ENCODE measurements around the gene MAU2. TPM values are rescaled to one million over a fixed set of nuclear protein-coding genes. Genes with fewer than 3 reads are reported as not detected.

The MAU2 gene
- total RNA-seq, 2 donors from 2014 or later, result 64.1 to 64.3 TPM

DNA sequence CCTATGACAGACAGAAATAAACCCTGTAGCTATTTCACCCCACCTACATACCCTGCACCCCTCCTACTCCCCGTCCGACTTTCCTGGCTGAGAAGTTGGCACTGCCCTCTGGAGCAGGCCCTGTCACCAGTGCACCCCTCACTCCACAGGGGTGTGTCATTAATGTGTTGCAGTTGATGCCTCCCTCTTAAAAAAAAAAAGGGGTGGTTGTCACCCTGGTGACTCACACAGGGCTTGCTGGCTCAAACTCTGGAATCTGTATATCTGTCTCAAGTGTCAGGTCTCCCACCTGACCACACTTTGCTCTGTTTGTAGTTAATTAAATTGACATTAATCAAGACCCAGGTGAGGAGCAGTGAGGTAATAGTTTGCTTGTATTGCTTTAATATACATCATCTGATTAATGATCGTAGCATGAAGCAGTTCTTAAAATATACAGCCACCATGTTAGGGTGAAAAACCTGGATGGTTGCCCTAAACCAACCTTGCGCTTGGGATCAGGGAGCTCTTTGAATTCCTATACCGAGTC, 82.8 kb downstream of the MAU2 start:
- no peak overlapping the region for H3K27ac ChIP-seq (ENCODE audit: low read depth, low read length)
- H3K9me3 Mint-ChIP-seq, result no peaks in the 10 kb centered on the region

DNA sequence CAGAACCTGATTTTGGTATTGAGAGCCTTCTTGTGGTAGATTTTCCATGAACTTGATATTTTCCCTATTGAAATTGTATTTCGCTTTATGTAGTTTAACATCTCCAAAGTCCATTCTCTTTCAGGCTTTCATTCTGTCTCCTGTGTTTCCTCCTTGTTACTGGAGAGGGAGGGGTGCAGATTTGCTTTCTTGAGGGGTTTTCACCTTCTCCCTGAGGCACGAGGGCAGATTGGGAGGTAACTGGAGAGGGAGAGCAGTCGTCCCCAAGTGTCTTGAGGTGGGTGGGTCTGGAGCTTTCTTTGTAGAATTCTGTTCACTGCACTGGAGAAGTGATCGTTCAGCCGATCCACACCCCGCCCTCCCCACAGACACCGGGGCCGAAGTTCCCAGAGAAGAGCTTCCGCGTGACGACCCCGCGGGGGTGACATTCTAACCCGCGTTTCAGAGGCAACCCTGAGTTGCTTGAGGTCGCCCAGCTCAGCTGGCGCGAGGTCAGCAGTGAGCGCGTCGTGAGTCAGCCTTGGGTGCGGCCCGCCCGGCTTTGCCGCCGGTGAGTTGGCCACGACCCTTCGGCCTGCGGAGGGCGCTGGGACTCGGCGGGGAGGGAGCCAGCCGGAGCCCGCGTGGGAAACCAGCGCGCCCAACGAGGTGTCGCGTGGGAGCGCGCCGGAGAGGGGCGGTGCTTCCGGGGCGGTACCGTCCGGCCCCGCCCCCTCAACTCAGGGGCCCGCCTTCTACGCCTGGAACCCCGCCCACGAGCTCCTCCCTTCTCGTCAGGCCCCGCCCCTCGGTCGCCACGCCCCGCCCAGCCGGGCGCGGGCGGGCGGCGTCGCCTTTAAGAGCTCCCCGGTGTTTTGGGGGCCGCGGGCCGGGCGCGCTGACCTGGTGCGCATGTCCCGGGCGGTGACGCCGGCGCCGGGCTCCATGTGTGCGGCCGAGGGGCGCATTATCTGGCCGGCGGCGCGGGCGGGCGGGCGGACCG, 84.5 kb downstream of the MAU2 start, which contains the start of gene GATAD2A:
Gene GATAD2A, plus strand, starts transcription at position 797 of the 982 bp plus-strand sequence. CDS start 59,671 bp downstream, outside the sequence.
- DNase-seq, result peak; percentile 96
- H3K9ac ChIP-seq (ENCODE audit: extremely low read depth, low read length, poor library complexity, severe bottlenecking), result peak within 1 kb of the TSS; percentile 65
- TF ChIP-seq, protein P1, sequence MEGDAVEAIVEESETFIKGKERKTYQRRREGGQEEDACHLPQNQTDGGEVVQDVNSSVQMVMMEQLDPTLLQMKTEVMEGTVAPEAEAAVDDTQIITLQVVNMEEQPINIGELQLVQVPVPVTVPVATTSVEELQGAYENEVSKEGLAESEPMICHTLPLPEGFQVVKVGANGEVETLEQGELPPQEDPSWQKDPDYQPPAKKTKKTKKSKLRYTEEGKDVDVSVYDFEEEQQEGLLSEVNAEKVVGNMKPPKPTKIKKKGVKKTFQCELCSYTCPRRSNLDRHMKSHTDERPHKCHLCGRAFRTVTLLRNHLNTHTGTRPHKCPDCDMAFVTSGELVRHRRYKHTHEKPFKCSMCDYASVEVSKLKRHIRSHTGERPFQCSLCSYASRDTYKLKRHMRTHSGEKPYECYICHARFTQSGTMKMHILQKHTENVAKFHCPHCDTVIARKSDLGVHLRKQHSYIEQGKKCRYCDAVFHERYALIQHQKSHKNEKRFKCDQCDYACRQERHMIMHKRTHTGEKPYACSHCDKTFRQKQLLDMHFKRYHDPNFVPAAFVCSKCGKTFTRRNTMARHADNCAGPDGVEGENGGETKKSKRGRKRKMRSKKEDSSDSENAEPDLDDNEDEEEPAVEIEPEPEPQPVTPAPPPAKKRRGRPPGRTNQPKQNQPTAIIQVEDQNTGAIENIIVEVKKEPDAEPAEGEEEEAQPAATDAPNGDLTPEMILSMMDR (conservative IDR thresholded peaks at IDR 0.05), result no peak
- H3K4me3 ChIP-seq (ENCODE audit: low read length), result peak within 1 kb of the TSS; percentile 90
- H3K36me3 ChIP-seq (ENCODE audit: control insufficient read depth, insufficient read depth, low read length), result no peaks in the 10 kb centered on the region
- no peaks in the 10 kb centered on the region for H3K9me3 ChIP-seq (ENCODE audit: control insufficient read depth, low read length)
- no peaks in the 10 kb centered on the region for H3K9me3 Mint-ChIP-seq
- H3K4me3 Mint-ChIP-seq, result peak within 1 kb of the TSS; percentile 84
- H3K27me3 Mint-ChIP-seq (ENCODE audit: insufficient read depth), result no peaks in the 10 kb centered on the region
- H3K4me1 Mint-ChIP-seq, result peaks cover 44% of the 10 kb centered on the region
- no peaks in the 10 kb centered on the region for H3K36me3 Mint-ChIP-seq (ENCODE audit: low read depth)
- peaks cover 10% of the 10 kb centered on the region for H3K4me1 ChIP-seq (ENCODE audit: control insufficient read depth, insufficient read depth, low read length)
- H3K27ac ChIP-seq (ENCODE audit: low read depth, low read length), result peak within 1 kb of the TSS; percentile 69
- WGBS, 2 experiments (ENCODE audit: insufficient coverage in 1 of 2, insufficient read length in 1 of 2), result 1 to 3% methylated on average over 50 to 89 of the region's 90 CpGs
- peak within 1 kb of the TSS; percentile 94 for H3K27ac Mint-ChIP-seq
- no peaks in the 10 kb centered on the region for H3K27me3 ChIP-seq (ENCODE audit: control insufficient read depth, insufficient read depth, low read length, poor library complexity, severe bottlenecking)

More for the DNA sequence above, 82.8 kb downstream of the MAU2 start:
- Mint-ChIP-seq H3K36me3 (ENCODE audit: low read depth) (no peaks in the 10 kb centered on the region), H3K4me3 (no peak overlapping the region), H3K27ac (no peak overlapping the region), H3K27me3 (ENCODE audit: insufficient read depth) (no peaks in the 10 kb centered on the region), H3K4me1 (peaks cover 28% of the 10 kb centered on the region)
- Histone ChIP-seq H3K9ac (ENCODE audit: extremely low read depth, low read length, poor library complexity, severe bottlenecking) (no peak overlapping the region), H3K36me3 (ENCODE audit: control insufficient read depth, insufficient read depth, low read length) (no peaks in the 10 kb centered on the region), H3K27me3 (ENCODE audit: control insufficient read depth, insufficient read depth, low read length, poor library complexity, severe bottlenecking) (no peaks in the 10 kb centered on the region), H3K4me1 (ENCODE audit: control insufficient read depth, insufficient read depth, low read length) (peaks cover 4% of the 10 kb centered on the region), H3K4me3 (ENCODE audit: low read length) (no peak overlapping the region), H3K9me3 (ENCODE audit: control insufficient read depth, low read length) (no peaks in the 10 kb centered on the region)
- DNase-seq, result no peak
- WGBS, 2 experiments (ENCODE audit: insufficient coverage in 1 of 2, insufficient read length in 1 of 2), result 85 to 93% methylated on average over 3 to 5 of the region's 5 CpGs
- TF ChIP-seq, protein P1 (conservative IDR thresholded peaks at IDR 0.05), result no peak

DNA sequence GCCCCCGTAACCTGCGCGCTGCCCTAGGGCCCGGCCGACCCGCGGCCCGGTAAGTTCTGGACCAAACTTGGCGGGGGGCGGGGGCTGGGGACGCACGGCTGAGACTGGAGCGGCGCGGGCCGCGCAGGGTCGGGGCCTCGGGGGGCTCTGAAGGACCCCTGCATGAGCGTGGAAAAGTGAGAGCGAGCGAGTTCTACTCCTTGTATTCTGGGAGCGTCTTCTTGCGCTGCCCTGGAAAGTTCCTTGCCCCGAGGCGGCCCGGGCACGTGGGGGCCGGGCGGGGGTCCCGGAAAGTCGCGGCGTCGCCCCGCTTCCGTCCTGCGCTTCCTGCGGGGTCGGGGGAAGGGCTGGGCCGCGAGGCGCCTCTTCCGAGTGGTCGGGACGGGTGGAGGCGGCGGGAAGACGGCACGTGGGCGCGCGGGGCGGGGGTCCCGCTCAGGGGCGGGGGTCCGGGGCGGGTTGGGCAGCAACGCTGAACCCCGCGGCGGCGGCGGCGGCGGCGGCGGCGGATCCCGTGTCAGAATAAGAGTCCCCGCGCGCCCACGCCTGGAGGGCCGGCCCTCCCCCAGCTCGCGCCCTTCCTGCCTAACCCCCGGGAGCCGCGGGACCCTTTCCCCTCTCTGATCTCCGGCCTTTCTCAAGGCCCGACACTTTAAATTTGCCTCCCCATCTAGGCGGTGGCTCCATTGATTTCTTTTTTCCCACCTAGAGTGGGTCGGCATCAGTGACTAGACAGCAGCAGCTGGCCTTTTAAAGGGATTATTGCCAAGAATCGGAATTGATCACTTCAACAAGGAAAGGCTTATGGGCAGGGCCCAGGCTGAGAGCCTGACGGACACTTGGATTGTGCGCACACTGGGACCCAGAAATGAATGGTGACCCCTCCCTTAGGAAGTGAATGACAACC, 85.6 kb downstream of the MAU2 start:
- H3K4me3 Mint-ChIP-seq, result peak overlapping the region; percentile 84
- peak overlapping the region; percentile 65 for H3K9ac ChIP-seq (ENCODE audit: extremely low read depth, low read length, poor library complexity, severe bottlenecking)
- H3K9me3 Mint-ChIP-seq, result no peaks in the 10 kb centered on the region
- H3K27ac ChIP-seq (ENCODE audit: low read depth, low read length), result peak overlapping the region; percentile 69
- peak overlapping the region; percentile 94 for H3K27ac Mint-ChIP-seq
- H3K4me1 Mint-ChIP-seq, result peaks cover 50% of the 10 kb centered on the region
- peaks cover 10% of the 10 kb centered on the region for H3K4me1 ChIP-seq (ENCODE audit: control insufficient read depth, insufficient read depth, low read length)
- 1% methylated on average over 27 to 87 of the region's 87 CpGs for WGBS, 2 experiments (ENCODE audit: insufficient coverage in 1 of 2, insufficient read length in 1 of 2)
- peak; percentile 78 for DNase-seq
- no peaks in the 10 kb centered on the region for H3K27me3 Mint-ChIP-seq (ENCODE audit: insufficient read depth)
- H3K4me3 ChIP-seq (ENCODE audit: low read length), result peak overlapping the region; percentile 90
- no peaks in the 10 kb centered on the region for H3K9me3 ChIP-seq (ENCODE audit: control insufficient read depth, low read length)
- peaks cover 2% of the 10 kb centered on the region for H3K36me3 ChIP-seq (ENCODE audit: control insufficient read depth, insufficient read depth, low read length)
- H3K36me3 Mint-ChIP-seq (ENCODE audit: low read depth), result no peaks in the 10 kb centered on the region
- no peaks in the 10 kb centered on the region for H3K27me3 ChIP-seq (ENCODE audit: control insufficient read depth, insufficient read depth, low read length, poor library complexity, severe bottlenecking)
- TF ChIP-seq, protein P1 (conservative IDR thresholded peaks at IDR 0.05), result no peak
